AG04450 (cell line): ENCODE results near the gene EDIL3. TPM values are rescaled to one million over a fixed set of nuclear protein-coding genes. Genes with fewer than 3 reads are reported as not detected.

Experiments used
- CTCF ChIA-PET: fragments of 300-600, 350-600 bp; formaldehyde crosslinking; extraction: SDS; loops from one replicate; lab custom pipeline; 2022; ENCODE audit warnings: antibody characterized with exemption, inconsistent platforms; lab: Charles Lee
- POLR2A ChIA-PET: fragments of 350-600 bp; formaldehyde crosslinking; extraction: SDS; loops from one replicate; lab custom pipeline; 2021; ENCODE audit warnings: antibody characterized with exemption, inconsistent platforms; lab: Yijun Ruan, JAX
- DNase-seq: peaks from one replicate; pipeline ENCODE4 v3.0.0-alpha.2; 2011; ENCODE audit warnings: low read depth, low spot score
- H3K27ac ChIP-seq: one replicate; pipeline ENCODE4 v1.5.1; 2012; ENCODE audit warnings: low read depth, low read length, control low read depth
- H3K27me3 ChIP-seq: one replicate; pipeline ENCODE4 v1.6.0; 2012; ENCODE audit warnings: low read length; ENCODE audit not compliant: control insufficient read depth, insufficient read depth
- H3K4me3 ChIP-seq: 2 replicates; pipeline ENCODE4 v1.5.1; 2011; ENCODE audit warnings: mild to moderate bottlenecking, low read depth, low read length, control low read depth
- H3K9me3 ChIP-seq: 2 replicates; pipeline ENCODE4 v1.5.1; 2012; ENCODE audit warnings: low read length; ENCODE audit not compliant: control insufficient read depth, insufficient read depth
- CTCF ChIP-seq: IDR thresholded peaks from 2 replicates; pipeline ENCODE4 v1.5.1; 2011; ENCODE audit warnings: low read depth, low read length, control low read depth, inconsistent platforms
- polyA plus RNA-seq: library from polyadenylated mRNA; depleted of rRNA; stranded (reverse); fragments of >200 nt; gene quantifications from 2 replicates; pipeline ENCODE4 v1.2.3, GENCODE V29; 2011

Gene EDIL3
- polyA plus RNA-seq, 1 experiment, result 61.9 TPM

- H3K9me3 ChIP-seq, result no peaks in the 10 kb centered on the region
- H3K27ac ChIP-seq, result no peak overlapping the region
- no peak overlapping the region for H3K4me3 ChIP-seq
- no peak for TF ChIP-seq CTCF
- ChIA-PET POLR2A (no interaction called here), CTCF (no interaction called here)
- no peak for DNase-seq
- H3K27me3 ChIP-seq, result no peaks in the 10 kb centered on the region
Measured at GRCh38 chr5:84361572-84361971, 23.1 kb downstream of the EDIL3 start.

- POLR2A ChIA-PET, result no interaction called here
- CTCF ChIA-PET, result no interaction called here
- no peak for DNase-seq
Measured at GRCh38 chr5:84360056-84360455, 24.6 kb downstream of the EDIL3 start.

GRCh38 chr5:84354101-84354500 lies 30.6 kb downstream of the EDIL3 start:
- Histone ChIP-seq H3K27me3 (no peaks in the 10 kb centered on the region), H3K27ac (no peak overlapping the region), H3K9me3 (no peaks in the 10 kb centered on the region), H3K4me3 (no peak overlapping the region)
- CTCF ChIA-PET, result no interaction called here
- POLR2A ChIA-PET, result no interaction called here
- DNase-seq, result no peak
- TF ChIP-seq CTCF, result no peak

More at GRCh38 chr5:84360056-84360455, 24.6 kb downstream of the EDIL3 start:
- no peak for TF ChIP-seq CTCF
- Histone ChIP-seq H3K9me3 (no peaks in the 10 kb centered on the region), H3K4me3 (no peak overlapping the region), H3K27me3 (no peaks in the 10 kb centered on the region), H3K27ac (no peak overlapping the region)

GRCh38 chr5:84344788-84345187 lies 39.9 kb downstream of the EDIL3 start:
- TF ChIP-seq CTCF, result no peak
- DNase-seq, result no peak
- ChIA-PET POLR2A (no interaction called here), CTCF (no interaction called here)
- Histone ChIP-seq H3K27me3 (no peaks in the 10 kb centered on the region), H3K27ac (no peak overlapping the region), H3K9me3 (no peaks in the 10 kb centered on the region), H3K4me3 (no peak overlapping the region)

GRCh38 chr5:84343171-84343570 lies 41.5 kb downstream of the EDIL3 start:
- Histone ChIP-seq H3K4me3 (no peak overlapping the region), H3K27ac (no peak overlapping the region), H3K9me3 (no peaks in the 10 kb centered on the region), H3K27me3 (no peaks in the 10 kb centered on the region)
- no peak for TF ChIP-seq CTCF
- no peak for DNase-seq
- POLR2A ChIA-PET, result no interaction called here
- CTCF ChIA-PET, result no interaction called here
